Esophagus squamous epithelium (tissue), 5 donors: ENCODE measurements around the gene GATA2. TPM values are rescaled to one million over a fixed set of nuclear protein-coding genes. Genes with fewer than 3 reads are reported as not detected.

ENCODE experiments used
- DNase-seq: peaks from one replicate; lab custom pipeline; 2025; lab: John Stamatoyannopoulos, UW
- H3K27ac ChIP-seq, 4 donors: fragments of 200-600 bp; sonication (generic); one replicate each; pipeline ENCODE4 v1.5.1; 2016 to 2019; ENCODE audit warnings: mild to moderate bottlenecking in 1 of 4
- H3K27me3 ChIP-seq, 4 donors: fragments of 200-600 bp; sonication (generic); 1 replicate in 3 of 4; 2 replicates in 1 of 4; pipeline versions ENCODE4 v1.5.1 to v1.6.0; 2017 to 2021; ENCODE audit warnings: antibody characterized with exemption in 1 of 4
- H3K36me3 ChIP-seq, 3 donors: fragments of 200-600 bp; sonication (generic); one replicate each; pipeline ENCODE4 v1.5.1; 2016 to 2019
- H3K4me1 ChIP-seq, 3 donors: fragments of 200-600 bp; sonication (generic); one replicate each; pipeline ENCODE4 v1.5.1; 2017 to 2019
- H3K4me3 ChIP-seq, 4 donors: fragments of 200-600 bp; sonication (generic); 1 replicate in 3 of 4; 2 replicates in 1 of 4; pipeline ENCODE4 v1.5.1; 2016 to 2019; ENCODE audit warnings: mild to moderate bottlenecking in 2 of 4, moderate library complexity in 1 of 4
- H3K9me3 ChIP-seq, 3 donors: fragments of 200-600 bp; sonication (generic); one replicate each; pipeline ENCODE4 v1.5.1; 2016 to 2019
- POLR2A ChIP-seq, 4 donors: fragments of 450-650 bp; IDR thresholded peaks; one replicate each; pipeline ENCODE4 v1.6.1; 2017; ENCODE audit warnings: antibody characterized with exemption in 4 of 4, mild to moderate bottlenecking in 4 of 4, moderate library complexity in 3 of 4
- WGBS, 2 donors: methylation state at CpG; one replicate each; pipeline ENCODE4 v1.1.5; 2018; 5-methylcytosine and 5-hydroxymethylcytosine counted together
- intact Hi-C: fragments of 100-400 bp; cut with DNase I; formaldehyde crosslinking; loops from one replicate; pipeline ENCODE4 v1.15.0; 2022
- total RNA-seq, 4 donors: library from RNA; depleted of rRNA; stranded (reverse); fragments of >200 nt; gene quantifications; one replicate each; pipeline ENCODE4 v1.1.0, GENCODE V29; 2016
- TF ChIP-seq, protein P1 (sequence below), 6 experiments: fragments of 450-650 bp in 4 of 6; fragments of 200-600 bp in 2 of 6; sonication (generic) in 2 of 6; IDR thresholded peaks; one replicate each; pipeline ENCODE4 v1.5.1; 2016 to 2019; ENCODE audit warnings: antibody characterized with exemption in 6 of 6, mild to moderate bottlenecking in 4 of 6, moderate library complexity in 4 of 6
- donor health status: DM: yes; HTN: yes; CAD: no.

The GATA2 gene
- total RNA-seq, 4 donors from 2014 or later = 1.6 to 12.8 (median 1.9) TPM

GRCh38 chr3:128498127-128498626 is 5.2 kb upstream of the GATA2 start:
- H3K4me3 ChIP-seq = peak overlapping the region; percentile 26 to 69 (median 47)
- no peaks in the 10 kb centered on the region for H3K9me3 ChIP-seq
- no peak overlapping the region for H3K27ac ChIP-seq
- whole genome bisulfite sequencing, 2 donors = 21 to 29% methylated on average over 5 of the region's 5 CpGs
- peaks cover 3 to 100% (median 23%) of the 10 kb centered on the region in 4 donors for H3K27me3 ChIP-seq
- H3K4me1 ChIP-seq = peaks cover 6 to 35% (median 12%) of the 10 kb centered on the region in 3 donors
- intact Hi-C loops = loop anchor here (5.0 to 10.0 kb wide), 2 partner anchors 71 to 403 kb away; no protein-coding TSS in a partner anchor
- no peak for DNase-seq
- H3K36me3 ChIP-seq = no peaks in the 10 kb centered on the region
- TF ChIP-seq POLR2A (IDR thresholded peaks at IDR 0.05) = no peak
- TF ChIP-seq, protein P1, sequence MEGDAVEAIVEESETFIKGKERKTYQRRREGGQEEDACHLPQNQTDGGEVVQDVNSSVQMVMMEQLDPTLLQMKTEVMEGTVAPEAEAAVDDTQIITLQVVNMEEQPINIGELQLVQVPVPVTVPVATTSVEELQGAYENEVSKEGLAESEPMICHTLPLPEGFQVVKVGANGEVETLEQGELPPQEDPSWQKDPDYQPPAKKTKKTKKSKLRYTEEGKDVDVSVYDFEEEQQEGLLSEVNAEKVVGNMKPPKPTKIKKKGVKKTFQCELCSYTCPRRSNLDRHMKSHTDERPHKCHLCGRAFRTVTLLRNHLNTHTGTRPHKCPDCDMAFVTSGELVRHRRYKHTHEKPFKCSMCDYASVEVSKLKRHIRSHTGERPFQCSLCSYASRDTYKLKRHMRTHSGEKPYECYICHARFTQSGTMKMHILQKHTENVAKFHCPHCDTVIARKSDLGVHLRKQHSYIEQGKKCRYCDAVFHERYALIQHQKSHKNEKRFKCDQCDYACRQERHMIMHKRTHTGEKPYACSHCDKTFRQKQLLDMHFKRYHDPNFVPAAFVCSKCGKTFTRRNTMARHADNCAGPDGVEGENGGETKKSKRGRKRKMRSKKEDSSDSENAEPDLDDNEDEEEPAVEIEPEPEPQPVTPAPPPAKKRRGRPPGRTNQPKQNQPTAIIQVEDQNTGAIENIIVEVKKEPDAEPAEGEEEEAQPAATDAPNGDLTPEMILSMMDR (IDR thresholded peaks at IDR 0.05) = no peak

DNA sequence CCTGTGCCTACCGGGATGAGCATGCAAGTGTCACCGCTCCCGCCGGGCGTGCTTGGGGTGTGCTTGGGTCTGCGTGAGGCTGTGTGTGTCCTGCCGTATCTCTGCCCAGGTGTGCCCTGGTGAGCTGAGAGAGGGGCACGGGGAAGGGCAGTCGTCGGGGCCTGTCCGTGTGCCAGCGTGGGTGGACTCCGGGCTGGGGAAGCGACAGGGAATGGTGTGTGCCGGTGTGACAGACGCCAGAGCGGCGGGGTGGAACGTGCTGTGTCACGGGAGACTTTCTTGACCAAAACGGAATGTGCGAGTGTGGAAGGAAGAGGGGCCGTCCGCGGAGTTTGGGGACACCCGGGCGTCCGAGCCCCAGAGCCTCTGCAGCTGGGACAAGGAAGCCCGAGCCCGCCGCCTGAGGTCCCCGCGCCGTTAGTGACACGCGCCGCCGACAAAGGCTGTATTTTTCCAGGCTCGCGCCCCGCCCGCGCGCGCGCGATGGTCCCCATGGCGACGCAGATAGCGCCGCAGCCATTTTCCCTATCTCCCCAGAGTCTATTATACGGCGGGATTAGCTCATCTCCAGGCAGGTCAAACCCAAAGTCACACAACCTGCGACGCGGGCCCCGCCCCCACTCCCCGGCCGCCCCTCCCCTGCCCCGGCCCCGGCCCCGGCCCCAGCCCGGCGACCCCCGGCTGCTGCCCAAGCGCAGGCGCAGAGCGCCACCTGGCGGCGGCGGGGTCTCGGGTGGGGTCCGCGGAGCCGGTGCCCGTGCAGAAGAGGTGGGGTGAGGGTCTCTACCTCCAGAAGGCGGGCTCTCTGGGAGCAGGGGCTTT is 4.5 kb upstream of the GATA2 start:
- H3K27ac ChIP-seq = no peak overlapping the region
- no peaks in the 10 kb centered on the region for H3K9me3 ChIP-seq
- peak overlapping the region; percentile 26 to 69 (median 47) for H3K4me3 ChIP-seq
- TF ChIP-seq, protein P1 (IDR thresholded peaks at IDR 0.05) = peak; percentile 42 to 59 (median 46)
- no peak for TF ChIP-seq POLR2A (IDR thresholded peaks at IDR 0.05)
- intact Hi-C loops = loop anchor here (5.0 to 10.0 kb wide), 2 partner anchors 70 to 403 kb away; no protein-coding TSS in a partner anchor
- H3K4me1 ChIP-seq = peaks cover 9 to 42% (median 19%) of the 10 kb centered on the region in 3 donors
- H3K27me3 ChIP-seq = peaks cover 10 to 100% (median 28%) of the 10 kb centered on the region in 4 donors
- WGBS, 2 donors = 0% methylated on average over 1 of the region's 77 CpGs; no CpG with 5 or more reads in 1 of the 2 donors
- H3K36me3 ChIP-seq = no peaks in the 10 kb centered on the region
- DNase-seq = no peak

- TF ChIP-seq POLR2A (IDR thresholded peaks at IDR 0.05) = no peak
- TF ChIP-seq, protein P1 (IDR thresholded peaks at IDR 0.05) = no peak
- no peaks in the 10 kb centered on the region for H3K9me3 ChIP-seq
- peak overlapping the region in 2 of 4 donors; percentile 54 to 69 for H3K4me3 ChIP-seq
- peaks cover 13 to 50% (median 22%) of the 10 kb centered on the region in 3 donors for H3K4me1 ChIP-seq
- 44 to 48% methylated on average over 17 to 34 of the region's 45 CpGs for WGBS, 2 donors
- H3K27ac ChIP-seq = no peak overlapping the region
- intact Hi-C loops = loop anchor here (5.0 to 10.0 kb wide), 2 partner anchors 69 to 402 kb away; no protein-coding TSS in a partner anchor
- no peaks in the 10 kb centered on the region for H3K36me3 ChIP-seq
- H3K27me3 ChIP-seq = peaks cover 18 to 100% (median 35%) of the 10 kb centered on the region in 4 donors
- DNase-seq = no peak
Measured at GRCh38 chr3:128496602-128497304, 3.8 kb upstream of the GATA2 start.

DNA sequence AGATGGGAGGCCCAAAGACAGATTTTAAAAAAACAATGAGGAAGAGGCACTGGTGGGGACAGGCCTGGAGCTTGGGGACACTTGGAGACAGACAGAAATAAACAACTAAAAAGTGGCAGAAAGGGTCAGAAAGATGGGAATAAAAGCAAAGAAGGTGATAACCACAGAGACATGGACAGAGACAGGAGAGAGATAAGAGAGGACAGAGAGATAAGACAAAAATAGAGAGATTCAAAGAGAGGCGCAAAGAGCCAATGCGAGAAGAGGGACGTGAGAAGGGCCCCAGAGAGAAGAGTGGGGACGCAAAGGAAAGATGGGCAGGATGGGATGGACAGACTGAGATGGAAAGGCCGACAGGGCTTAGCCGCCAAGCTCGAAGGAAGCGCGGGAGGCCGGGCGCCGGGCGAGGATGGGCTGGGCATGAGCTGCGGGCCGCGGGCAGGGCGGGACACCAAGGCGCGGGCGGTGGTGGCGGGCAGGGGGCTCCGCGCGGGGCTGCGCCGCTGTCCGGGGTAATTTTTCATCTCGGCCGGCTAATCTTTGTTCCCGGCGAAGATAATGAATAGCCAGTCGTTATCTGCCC is 3.1 kb upstream of the GATA2 start:
- Histone ChIP-seq H3K27me3 (peaks cover 24 to 100% (median 39%) of the 10 kb centered on the region in 4 donors), H3K4me1 (peaks cover 13 to 56% (median 22%) of the 10 kb centered on the region in 3 donors), H3K27ac (no peak overlapping the region), H3K4me3 (no peak overlapping the region), H3K9me3 (no peaks in the 10 kb centered on the region), H3K36me3 (no peaks in the 10 kb centered on the region)
- intact Hi-C loops = loop anchor here (5.0 to 10.0 kb wide), 2 partner anchors 69 to 401 kb away; no protein-coding TSS in a partner anchor
- WGBS, 2 donors = 49 to 53% methylated on average over 31 to 32 of the region's 32 CpGs
- TF ChIP-seq, protein P1 (IDR thresholded peaks at IDR 0.05) = no peak
- TF ChIP-seq POLR2A (IDR thresholded peaks at IDR 0.05) = no peak
- no peak for DNase-seq
